NCI-H82 treated with DMSO at 0.1 percent for 48 hours (cell line): ENCODE measurements around the gene CENPX.

Experiments
- DNase-seq: peaks from one replicate; lab custom pipeline; 2025; ENCODE audit not compliant: unreplicated experiment; lab: John Stamatoyannopoulos, UW

The CENPX gene

DNA sequence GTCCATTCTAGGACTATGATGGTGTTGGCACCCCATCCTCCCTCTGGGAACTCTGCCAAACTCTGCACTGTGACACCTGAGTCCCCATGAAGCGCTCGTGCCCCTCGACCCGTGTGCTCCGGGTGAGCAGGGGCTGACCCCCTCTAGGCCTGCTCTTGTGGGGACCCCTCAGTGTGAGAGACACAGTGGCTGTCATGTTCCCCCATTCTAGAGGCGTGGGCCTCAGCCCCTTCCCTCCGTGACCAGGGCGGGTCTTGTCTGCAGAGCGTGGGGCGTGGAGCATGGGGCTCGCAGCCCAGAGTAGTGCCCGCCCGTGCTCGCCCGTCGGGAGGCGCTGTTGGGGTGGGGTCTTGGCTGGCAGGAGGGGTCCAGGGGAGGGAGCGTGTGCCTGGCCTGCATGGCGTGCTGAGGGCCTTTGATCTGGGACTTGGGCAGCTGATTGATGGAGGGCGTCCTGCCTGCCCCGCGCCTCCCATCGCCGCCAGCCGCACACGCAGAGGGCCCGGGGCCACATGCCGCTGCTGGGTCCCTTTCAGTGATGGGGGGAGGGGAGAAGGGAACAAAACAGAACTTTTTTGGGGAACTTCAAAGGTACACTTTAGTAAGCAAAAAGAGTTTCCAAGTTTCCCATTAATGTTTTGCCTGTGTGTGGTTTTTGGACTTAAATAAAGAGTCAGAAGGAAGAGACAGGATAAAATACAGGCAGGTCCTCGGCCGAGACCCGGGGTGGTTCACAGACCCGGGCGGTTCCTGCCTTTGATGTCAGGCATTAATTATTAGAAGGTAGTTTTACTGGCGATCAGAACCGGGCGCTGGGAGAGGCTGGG, 22.5 kb downstream of the CENPX start:
- DNase-seq: no peak

- DNase-seq: no peak
Observed at GRCh38 chr17:81999587-81999975, 23.1 kb downstream of the CENPX start.

- no peak for DNase-seq
Observed at GRCh38 chr17:81998691-81999438, 23.8 kb downstream of the CENPX start.

DNA sequence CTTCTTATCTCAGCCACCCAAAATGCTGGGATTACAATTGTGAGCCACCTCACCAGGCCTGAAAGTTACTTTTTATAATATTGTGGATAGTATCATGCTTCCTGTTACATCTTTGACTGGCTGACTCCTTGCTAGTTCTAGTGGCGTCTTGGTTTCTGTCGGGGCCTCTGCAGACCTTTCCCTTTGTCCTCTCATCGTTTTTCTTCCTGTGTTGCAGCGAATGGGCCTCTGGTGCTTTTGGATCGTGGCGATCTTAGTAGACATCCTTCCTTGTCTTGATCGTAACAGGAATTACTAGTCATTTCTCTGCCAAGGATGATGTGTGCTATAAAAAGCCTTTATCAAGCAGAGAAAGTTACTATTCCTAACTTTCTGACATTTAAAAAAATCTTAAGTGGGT, 24.5 kb downstream of the CENPX start:
- DNase-seq: no peak

GRCh38 chr17:81996757-81997441, 25.8 kb downstream of the CENPX start:
- DNase-seq: no peak

- no peak for DNase-seq
Observed at GRCh38 chr17:81996232-81996756, 26.4 kb downstream of the CENPX start.

- no peak for DNase-seq
Observed at GRCh38 chr17:81995463-81996231, 27.0 kb downstream of the CENPX start.

- DNase-seq: no peak
Observed at GRCh38 chr17:81994593-81995462, 27.9 kb downstream of the CENPX start.

- no peak for DNase-seq
Observed at GRCh38 chr17:81993729-81994592, 28.7 kb downstream of the CENPX start.

DNA sequence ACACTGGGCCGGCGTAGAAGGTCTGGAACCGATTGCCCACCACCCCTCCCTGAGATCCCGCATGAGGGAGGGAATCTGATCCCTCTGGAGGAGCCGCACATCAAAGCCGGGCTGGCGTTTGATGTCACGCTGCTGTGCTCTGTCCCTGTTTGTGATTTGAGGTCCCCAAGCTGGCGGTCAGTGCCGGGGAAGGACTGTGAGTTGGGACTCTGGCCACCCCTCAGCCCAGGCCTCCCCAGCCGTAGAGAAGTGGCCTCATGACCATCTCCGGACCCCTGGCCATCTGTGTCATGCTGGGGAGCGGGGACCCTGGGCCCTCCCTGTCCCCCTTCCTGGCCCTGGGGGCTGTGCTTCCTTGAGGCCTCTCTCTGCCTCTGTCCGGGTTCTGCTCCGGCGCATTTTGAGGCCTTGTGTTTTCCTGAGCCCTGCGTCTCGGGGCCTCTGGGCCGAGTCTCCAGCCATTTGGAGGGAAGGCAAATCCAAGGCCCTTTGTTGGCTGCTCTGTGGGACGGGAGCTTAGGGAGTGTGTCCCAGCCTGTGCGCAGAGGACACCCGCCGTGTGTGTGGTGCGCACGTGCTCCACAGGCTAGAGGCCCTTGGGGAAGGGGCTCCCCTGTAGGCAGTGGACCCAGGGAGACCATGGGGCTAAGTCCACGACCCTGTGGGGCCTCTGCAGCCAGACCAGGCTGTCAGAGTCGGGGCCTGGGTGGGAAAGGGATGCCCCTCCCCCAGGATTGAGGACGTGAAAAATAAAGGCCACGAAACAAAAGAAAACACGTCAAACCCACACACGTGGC, 30.2 kb downstream of the CENPX start:
- no peak for DNase-seq

DNA sequence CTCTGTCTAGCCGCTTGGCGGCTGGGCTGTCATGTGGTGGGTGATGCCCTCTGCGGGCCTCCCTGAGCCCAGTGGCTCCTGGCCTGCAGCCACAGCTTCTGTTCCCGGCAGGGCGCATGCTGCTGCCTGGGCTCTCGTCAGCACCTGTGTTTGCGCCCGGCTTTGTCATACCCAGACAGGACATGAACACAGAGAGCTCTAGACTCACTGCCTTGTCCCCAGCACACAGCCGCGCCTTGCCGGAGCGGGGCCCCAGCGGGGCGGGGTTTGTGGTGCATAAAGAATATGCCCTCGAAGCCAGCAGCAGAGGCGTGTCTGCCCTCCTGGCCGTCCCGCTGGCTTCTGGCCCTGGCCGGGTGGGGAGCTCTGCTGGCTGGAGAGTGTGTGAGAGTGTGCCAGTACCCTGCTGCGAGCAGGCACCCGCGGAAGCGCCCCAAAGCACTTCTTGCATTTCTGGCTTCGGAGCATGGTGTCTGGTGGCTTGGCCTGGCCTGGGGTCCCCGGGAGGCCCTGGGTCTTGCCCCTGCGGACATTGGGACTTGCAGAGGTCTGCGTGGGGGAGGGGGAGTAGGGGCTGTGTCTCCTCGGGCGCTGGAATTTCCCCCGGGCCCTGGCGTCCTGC, 30.9 kb downstream of the CENPX start:
- no peak for DNase-seq

DNA sequence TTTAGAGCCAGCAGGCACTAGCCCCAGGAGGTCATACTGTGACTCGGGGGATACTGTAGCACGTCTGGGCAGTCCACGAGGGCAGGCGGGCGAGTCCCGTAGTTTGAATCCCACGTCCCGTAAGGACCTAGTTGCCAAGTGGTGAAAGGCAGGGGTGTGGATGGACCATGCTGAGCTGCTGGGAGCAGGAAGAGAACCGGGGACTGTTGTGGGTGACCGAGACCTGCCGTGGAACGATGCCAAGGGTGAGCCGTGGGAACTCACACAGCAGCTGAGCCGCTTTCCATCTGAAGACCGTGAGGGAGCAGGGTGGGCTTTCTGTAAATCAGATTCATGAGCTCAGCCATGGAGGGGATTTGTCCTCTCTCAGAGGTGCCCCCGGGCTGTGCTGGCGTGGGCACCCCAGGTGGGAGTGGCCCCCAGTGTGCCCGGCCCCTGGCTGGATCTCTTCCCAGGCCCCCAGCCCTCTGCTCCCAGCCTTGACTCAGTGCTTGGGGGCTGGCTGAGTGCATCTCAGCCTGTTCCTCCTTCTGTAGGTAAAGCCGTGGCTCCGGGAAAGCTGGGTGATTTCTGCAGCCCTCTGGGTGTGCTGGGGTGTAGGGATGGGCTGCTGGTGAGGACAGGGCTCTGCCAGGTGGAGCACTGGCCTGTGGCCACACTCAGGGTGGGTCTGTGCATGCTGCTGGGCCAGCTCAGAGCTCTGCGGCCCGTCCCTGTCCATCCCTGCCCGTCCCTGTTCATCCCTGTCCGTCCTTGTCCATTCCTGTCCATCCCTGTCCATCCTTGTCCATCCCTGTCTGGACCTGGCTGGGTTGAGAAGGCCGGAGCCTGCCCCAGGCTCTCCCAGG, 31.6 kb downstream of the CENPX start:
- no peak for DNase-seq

DNA sequence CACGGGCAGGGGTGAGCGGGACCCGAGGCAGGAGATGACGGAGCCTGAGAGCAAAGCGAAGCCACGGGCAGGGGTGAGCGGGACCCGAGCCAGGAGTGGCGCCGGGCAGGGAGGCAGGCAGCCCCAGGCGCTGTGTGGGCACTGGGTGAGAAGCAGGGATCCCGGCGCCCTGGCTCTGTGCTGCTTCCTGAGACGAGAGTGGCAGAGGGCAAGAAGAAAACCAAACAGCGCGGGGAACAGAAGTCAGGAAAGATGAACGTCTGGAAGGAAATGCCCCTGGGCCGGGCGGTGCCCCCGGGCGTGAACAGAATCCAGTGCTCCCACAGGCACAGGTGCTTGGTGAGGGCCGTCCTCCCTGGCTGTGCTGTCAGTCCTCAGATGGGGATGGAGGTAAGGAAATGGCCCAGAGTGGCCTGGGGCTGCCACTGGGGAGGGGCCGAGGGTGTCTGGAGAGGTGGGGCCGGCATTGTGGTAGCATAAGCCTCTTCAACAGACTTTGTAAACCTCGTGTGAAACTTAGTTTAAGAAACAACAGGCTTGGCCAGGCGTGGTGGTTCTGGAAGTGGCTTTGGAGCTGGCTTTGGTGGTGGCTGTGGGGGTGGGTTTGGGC, 35.4 kb downstream of the CENPX start:
- DNase-seq: no peak

DNA sequence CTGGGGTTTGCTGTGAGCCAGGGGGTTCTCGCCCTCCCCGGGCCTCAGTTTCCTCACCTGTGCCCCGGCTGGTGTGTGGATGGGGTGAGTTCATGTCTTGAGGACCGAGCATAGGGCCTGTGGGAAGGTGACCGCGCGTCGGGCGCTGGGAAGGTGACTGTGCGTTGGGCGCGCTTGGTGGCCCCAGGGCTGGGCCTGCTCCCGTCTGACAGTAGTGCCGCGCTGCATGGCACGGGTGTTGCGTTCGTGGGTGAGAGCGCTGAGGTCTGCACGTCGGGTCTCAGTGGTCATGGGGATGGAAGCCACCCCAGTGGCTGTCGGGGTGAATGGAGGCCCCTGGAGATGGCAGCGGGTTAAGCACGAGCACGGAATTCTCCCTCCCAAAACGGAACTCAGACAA, 36.1 kb downstream of the CENPX start:
- DNase-seq: no peak

- DNase-seq: no peak
Observed at GRCh38 chr17:81984773-81985410, 37.8 kb downstream of the CENPX start.
